ENCODE results near the gene AVL9. TPM values are rescaled to one million over a fixed set of nuclear protein-coding genes. Genes with fewer than 3 reads are reported as not detected.

AVL9 gene
- total and polyA plus RNA-seq, 8 donors, result 4.6 to 23.4 (median 17.2) TPM

- 0 to 14% methylated on average over 1 of the region's 1 CpG for WGBS, 2 donors
- Histone ChIP-seq H3K9me3 (no peaks in the 10 kb centered on the region), H3K36me3 (no peaks in the 10 kb centered on the region), H3K4me3 (no peak overlapping the region), H3K27me3 (no peaks in the 10 kb centered on the region), H3K4me1 (peaks cover 6 to 12% (median 11%) of the 10 kb centered on the region in 3 donors), H3K27ac (no peak overlapping the region)
- no peak for TF ChIP-seq CTCF (IDR thresholded peaks at IDR 0.05)
- peak in 3 of 4 donors; percentile 23 to 66 (median 51) for ATAC-seq
- DNase-seq, result no peak
- no peak for FAIRE-seq
- intact Hi-C loops (cut with DNase I), result no loop called here
Measured at GRCh38 chr7:32536585-32536984, 41.3 kb downstream of the AVL9 start.

DNA sequence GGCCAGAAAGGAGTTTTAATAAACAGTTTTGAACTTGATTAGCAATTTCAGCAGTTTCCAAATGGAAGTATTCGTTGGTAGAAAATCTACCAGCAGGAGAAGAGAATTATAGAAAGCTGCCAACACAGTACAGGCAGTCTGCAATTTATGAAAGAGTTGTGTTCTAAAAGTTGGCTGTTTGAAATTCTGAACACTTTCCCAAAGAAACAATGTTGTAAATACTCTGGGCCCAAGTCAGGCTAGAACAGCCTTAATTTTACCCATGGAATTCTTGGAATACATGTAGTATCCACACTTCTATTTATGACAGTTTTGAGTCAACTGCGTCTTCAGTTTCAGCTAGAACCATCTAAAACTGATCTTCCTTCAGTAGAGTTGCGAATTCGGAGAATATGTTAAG, 42.5 kb downstream of the AVL9 start:
- no peaks in the 10 kb centered on the region for H3K36me3 ChIP-seq
- no peak for ATAC-seq
- H3K27me3 ChIP-seq, result no peaks in the 10 kb centered on the region
- intact Hi-C loops (cut with DNase I), result no loop called here
- no peak overlapping the region for H3K4me3 ChIP-seq
- no peak overlapping the region for H3K27ac ChIP-seq
- DNase-seq, result no peak
- WGBS, 2 donors, result 70 to 86% methylated on average over 4 of the region's 4 CpGs
- TF ChIP-seq CTCF (IDR thresholded peaks at IDR 0.05), result no peak
- no peaks in the 10 kb centered on the region for H3K9me3 ChIP-seq
- no peak for FAIRE-seq
- peaks cover 6 to 12% (median 11%) of the 10 kb centered on the region in 3 donors for H3K4me1 ChIP-seq

DNA sequence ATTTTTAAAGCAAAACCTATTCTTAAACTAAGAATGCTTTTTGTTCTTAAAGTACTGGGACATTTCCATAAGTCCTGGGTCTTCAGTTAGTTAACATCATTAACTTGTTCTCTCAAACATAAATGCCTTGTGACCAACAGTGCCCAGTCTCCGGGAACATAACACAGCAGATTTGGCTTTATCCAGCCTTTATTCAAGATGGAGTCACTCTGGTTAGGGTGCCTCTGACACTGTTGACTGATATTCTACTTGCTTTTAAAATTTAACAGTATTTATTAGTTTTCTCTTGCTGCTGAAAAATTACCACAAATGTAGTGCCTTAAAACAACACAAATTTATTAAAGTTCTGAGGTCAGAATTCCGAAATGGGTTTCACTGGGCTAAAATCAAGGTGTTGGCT, 44.1 kb downstream of the AVL9 start:
- Histone ChIP-seq H3K9me3 (no peaks in the 10 kb centered on the region), H3K4me3 (no peak overlapping the region), H3K4me1 (peaks cover 0 to 7% (median 0%) of the 10 kb centered on the region in 3 donors), H3K27ac (no peak overlapping the region), H3K27me3 (no peaks in the 10 kb centered on the region), H3K36me3 (peaks cover 0 to 1% (median 0%) of the 10 kb centered on the region in 3 donors)
- 95 to 98% methylated on average over 2 of the region's 2 CpGs for WGBS, 2 donors
- intact Hi-C loops (cut with DNase I), result no loop called here
- no peak for TF ChIP-seq CTCF (IDR thresholded peaks at IDR 0.05)
- no peak for FAIRE-seq
- no peak for ATAC-seq
- DNase-seq, result no peak

DNA sequence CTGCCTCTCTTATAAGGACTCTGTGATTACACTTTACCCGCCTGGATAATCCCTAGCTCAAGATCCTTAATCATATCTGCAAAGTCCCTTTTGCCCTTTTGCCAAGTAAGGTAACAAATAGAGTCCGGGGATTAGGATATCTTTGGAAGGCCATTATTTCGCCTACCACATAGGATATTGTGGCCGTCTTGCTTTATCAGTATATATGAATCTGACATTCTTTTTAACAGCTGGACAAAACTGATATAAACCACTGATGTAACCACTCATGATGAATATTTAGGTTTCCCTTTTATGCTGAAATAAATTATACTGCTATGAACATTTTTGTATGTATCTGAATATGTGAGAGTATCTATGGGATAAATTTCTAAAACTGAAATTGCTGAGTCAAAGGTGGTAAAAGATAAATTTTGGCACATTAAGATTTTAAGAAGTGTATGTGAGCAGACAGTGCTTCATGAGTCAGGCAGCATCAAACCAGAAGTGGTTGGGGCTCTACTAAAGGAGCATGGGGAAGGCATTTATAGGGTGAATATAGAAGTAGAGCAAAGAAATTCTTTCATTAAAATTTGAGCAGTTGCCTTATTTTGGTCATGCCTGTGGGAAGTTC, 44.7 kb downstream of the AVL9 start:
- no peak for TF ChIP-seq CTCF (IDR thresholded peaks at IDR 0.05)
- no peak for ATAC-seq
- peaks cover 0 to 5% (median 0%) of the 10 kb centered on the region in 3 donors for H3K36me3 ChIP-seq
- no peak for FAIRE-seq
- no peak overlapping the region for H3K4me3 ChIP-seq
- no peaks in the 10 kb centered on the region for H3K9me3 ChIP-seq
- H3K27ac ChIP-seq, result no peak overlapping the region
- peaks cover 0 to 7% (median 0%) of the 10 kb centered on the region in 3 donors for H3K4me1 ChIP-seq
- no peak for DNase-seq
- intact Hi-C loops (cut with DNase I), result no loop called here
- 62 to 75% methylated on average over 4 of the region's 4 CpGs for WGBS, 2 donors
- no peaks in the 10 kb centered on the region for H3K27me3 ChIP-seq

DNA sequence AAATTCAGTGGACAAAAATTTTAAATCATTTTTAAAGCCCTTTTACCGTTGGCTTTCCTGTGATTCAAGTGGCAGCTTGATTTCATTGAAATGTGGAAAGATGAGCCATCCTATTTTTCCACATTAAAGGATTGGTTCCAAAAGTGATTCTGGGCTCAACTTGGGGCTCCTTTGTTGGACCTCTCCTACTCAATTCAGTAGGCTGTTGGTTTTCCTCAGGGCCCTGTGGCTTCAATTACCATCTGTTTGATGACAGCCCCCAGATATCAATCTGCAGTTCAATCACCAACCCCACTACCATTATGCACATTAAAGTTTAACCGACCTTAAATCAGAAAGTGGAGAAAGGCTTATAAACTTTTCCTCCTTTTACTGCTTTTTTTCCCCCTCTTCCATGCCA, 47.3 kb downstream of the AVL9 start:
- intact Hi-C loops (cut with DNase I), result no loop called here
- WGBS, 2 donors, result 88 to 94% methylated on average over 2 of the region's 2 CpGs
- H3K4me1 ChIP-seq, result no peaks in the 10 kb centered on the region
- peaks cover 0 to 5% (median 0%) of the 10 kb centered on the region in 3 donors for H3K36me3 ChIP-seq
- no peaks in the 10 kb centered on the region for H3K9me3 ChIP-seq
- DNase-seq (no peak), ATAC-seq (no peak), FAIRE-seq (no peak)
- TF ChIP-seq CTCF (IDR thresholded peaks at IDR 0.05), result no peak
- no peak overlapping the region for H3K4me3 ChIP-seq
- H3K27ac ChIP-seq, result no peak overlapping the region
- no peaks in the 10 kb centered on the region for H3K27me3 ChIP-seq

Data from pancreas (tissue), 10 donors.